Measurements from ENCODE around the gene LPIN2.

LPIN2 gene

DNA sequence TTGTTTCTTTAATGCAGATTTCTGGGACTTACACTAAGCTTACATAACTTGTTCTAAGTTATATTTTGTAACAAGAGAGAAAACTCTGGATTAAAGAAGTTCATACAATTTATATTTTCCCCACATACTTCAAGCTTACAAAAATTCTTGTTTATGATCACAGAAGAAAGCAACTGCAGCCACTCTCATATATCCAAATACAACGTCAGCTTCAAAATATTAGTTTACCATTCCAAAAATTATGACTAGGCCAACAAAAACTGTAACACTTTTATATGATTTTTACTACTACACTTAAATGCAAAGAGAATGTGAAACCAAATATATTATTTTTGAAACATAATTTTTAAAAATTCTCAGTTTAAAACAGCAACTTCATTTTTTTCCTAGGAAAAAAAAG lies 30.9 kb downstream of the LPIN2 start:
- no peak for DNase-seq (ENCODE audit: low read depth in 2 of 2)

- no peak for DNase-seq (ENCODE audit: low read depth in 2 of 2)
These were observed 31.7 kb downstream of the LPIN2 start for GRCh38 chr18:2981212-2981728.

- DNase-seq (ENCODE audit: low read depth in 2 of 2): no peak
These were observed 32.8 kb downstream of the LPIN2 start for GRCh38 chr18:2979871-2980790.

DNA sequence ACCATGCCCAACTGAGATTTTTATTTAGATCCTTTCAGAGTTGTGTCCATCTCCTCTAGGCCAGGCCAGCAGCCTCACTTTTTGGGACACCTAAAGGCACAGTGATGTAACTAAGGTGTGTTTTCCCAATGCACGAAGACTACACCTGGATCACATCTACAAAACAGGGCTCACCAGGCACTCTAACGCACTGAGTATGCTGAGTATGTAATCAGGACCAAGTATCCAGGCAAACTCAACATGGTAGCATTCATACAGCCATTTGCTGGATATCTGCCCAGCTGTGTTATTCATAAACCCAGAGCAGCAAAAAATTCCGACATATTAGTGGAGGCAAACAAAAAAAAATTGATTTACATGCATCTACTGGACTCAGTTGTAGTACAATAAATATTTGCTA lies 33.8 kb downstream of the LPIN2 start:
- DNase-seq (ENCODE audit: low read depth in 2 of 2): no peak

GRCh38 chr18:2978661-2979106 lies 34.3 kb downstream of the LPIN2 start:
- DNase-seq (ENCODE audit: low read depth in 2 of 2): no peak

GRCh38 chr18:2978208-2978607 lies 34.7 kb downstream of the LPIN2 start:
- no peak for DNase-seq (ENCODE audit: low read depth in 2 of 2)

- DNase-seq (ENCODE audit: low read depth in 2 of 2): no peak
These were observed 36.5 kb downstream of the LPIN2 start for GRCh38 chr18:2976218-2977132.

- no peak for DNase-seq (ENCODE audit: low read depth in 2 of 2)
These were observed 38.2 kb downstream of the LPIN2 start for GRCh38 chr18:2974731-2975130.

DNA sequence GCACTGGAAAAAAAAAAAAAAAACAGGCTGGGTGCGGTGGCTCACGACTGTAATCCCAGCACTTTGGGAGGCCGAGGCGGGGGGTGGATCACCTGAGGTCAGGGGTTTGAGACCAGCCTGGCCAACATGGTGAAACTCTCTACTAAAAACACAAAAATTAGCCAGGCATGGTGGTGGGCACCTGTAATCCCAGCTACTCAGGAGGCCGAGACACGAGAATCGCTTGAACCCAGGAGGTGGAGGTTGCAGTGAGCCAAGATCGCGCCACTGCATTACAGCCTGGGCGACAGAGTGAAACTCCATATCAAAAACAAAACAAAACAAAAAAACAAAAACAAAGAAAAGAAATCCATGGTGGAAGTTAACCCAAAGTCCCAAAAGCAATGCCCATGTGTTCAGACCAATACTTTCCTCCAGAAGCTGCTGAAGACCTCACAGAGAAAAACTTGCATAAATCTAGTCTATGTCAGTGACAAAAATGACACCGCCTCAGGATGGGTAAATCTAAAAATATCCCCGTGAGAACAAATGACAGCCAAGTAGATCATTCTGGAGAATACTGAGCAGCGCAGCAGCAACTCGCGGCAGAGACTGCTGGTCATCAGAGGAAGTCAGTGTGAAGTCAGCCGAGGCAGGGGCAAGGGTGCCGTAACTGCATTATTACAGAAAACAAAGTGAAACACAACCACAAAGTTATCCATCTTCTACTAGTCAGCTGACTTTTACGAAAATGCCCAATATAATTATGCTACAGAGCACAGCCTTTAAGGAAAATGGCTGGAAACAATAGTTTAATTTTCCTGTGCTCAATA lies 41.0 kb downstream of the LPIN2 start:
- DNase-seq (ENCODE audit: low read depth in 2 of 2): peak in 1 of 2 donors; percentile 50

- no peak for DNase-seq (ENCODE audit: low read depth in 2 of 2)
These were observed 41.9 kb downstream of the LPIN2 start for GRCh38 chr18:2970772-2971659.

DNA sequence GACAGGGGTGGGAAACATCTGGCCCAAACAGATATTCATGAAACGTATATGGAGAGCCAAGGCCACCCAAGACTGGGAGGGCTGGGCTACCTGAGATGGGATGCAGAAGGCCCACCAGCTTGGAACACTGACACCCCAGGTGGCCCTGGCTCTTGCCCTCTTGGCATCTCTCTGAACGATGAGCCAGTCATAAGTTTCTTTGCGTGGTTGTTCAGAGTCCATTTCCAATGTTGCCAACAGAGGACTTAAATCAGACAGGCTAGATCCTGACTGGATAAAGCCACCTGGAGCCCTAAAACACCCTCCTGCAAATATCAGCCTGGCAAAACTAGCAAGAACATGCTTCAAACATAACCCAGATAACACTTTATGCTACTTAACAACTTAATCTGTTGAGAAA lies 42.6 kb downstream of the LPIN2 start:
- DNase-seq (ENCODE audit: low read depth in 2 of 2): no peak

DNA sequence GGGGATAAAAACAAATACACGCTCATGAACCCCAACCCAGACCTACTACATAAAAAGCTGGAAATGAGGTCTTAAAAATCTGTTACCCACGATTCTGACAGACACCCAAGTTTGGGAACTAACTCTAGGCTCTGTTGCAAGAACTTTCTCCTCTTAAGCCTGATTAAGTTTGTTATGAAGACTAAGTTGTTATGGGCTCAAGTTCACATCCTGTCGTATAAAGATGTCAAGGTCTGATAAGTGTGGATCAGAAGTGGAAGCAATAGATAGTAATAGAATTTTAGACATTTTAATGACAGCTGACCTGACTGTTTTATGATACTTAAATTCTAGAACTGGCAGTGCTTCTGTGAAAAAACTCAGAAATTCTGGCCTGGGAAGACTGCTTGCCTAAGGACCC lies 43.2 kb downstream of the LPIN2 start:
- DNase-seq (ENCODE audit: low read depth in 2 of 2): no peak

GRCh38 chr18:2968606-2969005 lies 44.3 kb downstream of the LPIN2 start:
- DNase-seq (ENCODE audit: low read depth in 2 of 2): no peak

- DNase-seq (ENCODE audit: low read depth in 2 of 2): no peak
These were observed 45.1 kb downstream of the LPIN2 start for GRCh38 chr18:2967820-2968219.

DNA sequence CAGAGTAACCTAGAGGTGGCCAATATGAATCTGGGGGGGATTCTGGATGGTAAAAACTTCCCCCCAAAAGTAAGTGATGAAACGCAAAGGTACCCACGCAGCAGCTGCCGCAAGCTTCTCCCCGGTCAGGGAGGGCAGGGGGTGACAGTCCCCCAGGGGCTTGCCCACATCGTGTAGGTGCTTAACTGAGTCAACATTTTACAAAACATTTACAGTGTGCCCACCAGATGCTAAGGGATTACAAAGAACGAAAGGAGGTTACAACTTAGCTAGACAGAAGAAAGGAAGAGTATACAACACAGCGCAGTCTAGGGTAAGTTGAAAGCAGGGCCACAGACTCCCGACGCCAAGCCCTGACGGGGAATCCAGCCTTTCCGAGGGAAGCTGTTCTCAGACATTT lies 45.6 kb downstream of the LPIN2 start:
- DNase-seq (ENCODE audit: low read depth in 2 of 2): no peak

GRCh38 chr18:2966560-2966959 lies 46.4 kb downstream of the LPIN2 start:
- DNase-seq (ENCODE audit: low read depth in 2 of 2): no peak

- DNase-seq (ENCODE audit: low read depth in 2 of 2): no peak
These were observed 47.1 kb downstream of the LPIN2 start for GRCh38 chr18:2965797-2966196.

- DNase-seq (ENCODE audit: low read depth in 2 of 2): no peak
These were observed 48.5 kb downstream of the LPIN2 start for GRCh38 chr18:2964361-2965010.
